ENCODE measurements around the gene MCTP1.
"Not testable (repeated sequence)": the region's sequence is repeated elsewhere in the genome, so short reads cannot be mapped to it uniquely, and the experiment has no call there.

GRCh38 chr5:94828222-94828621 lies 456.7 kb downstream of the MCTP1 start:
- not testable (repeated sequence) for TF ChIP-seq ZBTB33 (CRISPR knock-in tag; IDR thresholded peaks at IDR 0.05); MEIS2 (CRISPR knock-in tag; IDR thresholded peaks at IDR 0.05); MTF1 (CRISPR knock-in tag; IDR thresholded peaks at IDR 0.05); POLR2A (IDR thresholded peaks at IDR 0.05; ENCODE audit: insufficient read depth in 1 of 2, low read depth in 2 of 2, low read length in 2 of 2)
